GM19397 (cell line): ENCODE measurements around the gene TTLL7.
"Not testable (repeated sequence)": the region's sequence is repeated elsewhere in the genome, so short reads cannot be mapped to it uniquely, and the experiment has no call there.

Experiments
- ATAC-seq: cut with Tn5 transposase; IDR thresholded peaks from one replicate; pipeline ENCODE4 v1.9.1; 2021; ENCODE audit warnings: mild to moderate bottlenecking, moderate library complexity; ENCODE audit not compliant: unreplicated experiment

Gene TTLL7

DNA sequence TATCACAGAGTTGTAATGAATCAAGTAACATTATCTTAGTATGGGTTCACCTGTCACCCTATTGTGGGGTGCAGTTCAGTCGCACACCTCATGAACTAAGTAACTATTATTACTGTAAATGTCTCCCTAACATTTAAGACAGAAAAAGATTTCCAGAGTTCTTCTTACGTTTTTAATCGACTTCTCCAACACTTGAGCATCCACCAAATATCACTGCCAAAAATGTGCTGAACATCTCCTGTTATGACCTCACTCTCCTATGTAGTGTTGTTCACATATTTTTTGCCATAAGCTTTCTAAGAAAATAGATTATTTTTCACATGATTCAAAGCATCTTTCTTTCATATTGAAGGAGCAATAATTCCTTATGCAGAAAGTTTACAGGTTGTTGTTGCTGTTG is 1.3 kb downstream of the TTLL7 start:
- ATAC-seq = no peak

DNA sequence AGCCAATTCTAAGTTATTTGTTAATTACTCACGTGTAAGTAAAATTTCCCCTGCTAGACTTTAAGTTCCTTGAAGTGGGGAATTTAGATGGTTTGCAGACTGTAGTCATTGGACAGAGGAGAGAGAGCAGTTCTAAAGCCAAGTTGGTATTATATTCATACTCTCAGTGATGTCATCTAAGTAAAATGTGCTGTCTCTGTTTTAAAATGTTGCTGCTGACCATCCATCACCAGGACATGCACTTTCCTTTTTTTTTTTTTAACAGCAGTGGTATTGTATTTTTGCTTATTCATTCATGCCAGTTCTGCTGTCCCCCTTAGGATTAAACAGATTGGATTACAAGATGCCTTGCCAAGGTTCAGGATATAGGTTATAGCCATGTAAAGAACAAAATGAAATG is 2.3 kb downstream of the TTLL7 start:
- no peak for ATAC-seq

DNA sequence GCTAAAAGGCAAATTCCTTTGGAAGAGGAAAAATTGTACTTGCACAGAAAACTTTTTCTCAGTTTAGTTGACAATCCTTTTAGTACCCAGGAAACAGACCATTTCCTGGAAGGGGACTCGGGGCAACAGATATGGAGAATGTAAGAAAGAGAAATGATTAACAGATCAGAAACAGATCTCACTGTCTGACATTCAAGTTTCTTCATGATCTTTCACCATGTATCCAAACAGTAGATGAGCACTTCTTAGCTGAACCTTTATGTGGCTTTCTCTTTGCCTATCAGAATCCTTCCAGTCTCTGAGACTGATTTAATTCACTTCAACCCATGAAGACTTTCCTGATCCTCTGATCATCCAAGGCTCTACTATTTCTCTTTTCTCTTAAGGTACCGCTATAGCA is 2.7 kb downstream of the TTLL7 start:
- no peak for ATAC-seq

DNA sequence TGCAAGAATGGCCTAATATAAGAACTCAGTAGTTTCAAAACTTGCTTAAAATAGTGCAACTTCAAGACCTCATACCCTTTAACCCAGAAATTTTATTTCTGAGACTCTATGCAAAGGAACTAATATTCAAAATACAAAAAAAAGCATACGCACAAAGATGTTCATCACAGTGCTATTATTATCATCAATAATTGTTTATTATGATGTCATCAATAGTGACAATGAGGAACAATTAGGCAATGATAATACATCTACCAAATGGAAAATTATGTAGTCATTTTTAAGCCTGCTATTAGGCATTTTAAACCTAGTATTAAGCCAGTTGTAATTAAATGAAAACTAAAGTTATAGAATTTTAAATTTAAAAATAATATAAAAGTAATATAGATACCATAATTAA is 3.3 kb downstream of the TTLL7 start:
- no peak for ATAC-seq

DNA sequence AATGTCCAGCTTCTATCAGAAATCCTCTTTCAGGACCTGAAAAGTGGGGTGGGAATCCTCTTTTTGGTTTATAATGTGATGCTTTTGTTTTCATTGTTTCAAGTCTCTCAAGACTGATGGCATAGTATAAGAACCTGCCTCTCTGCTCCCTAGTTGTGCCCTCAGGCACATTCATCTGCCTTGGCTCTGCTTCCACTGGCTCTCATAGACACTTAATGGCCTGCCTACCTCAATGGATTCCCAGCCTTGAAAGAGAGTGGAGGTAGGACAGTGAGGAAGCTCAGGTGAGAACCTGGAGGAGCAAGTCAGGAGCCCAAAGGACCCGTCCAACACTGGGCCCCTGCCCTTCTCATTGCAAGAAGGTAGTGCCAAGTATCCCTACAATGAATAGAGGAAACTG is 4.8 kb downstream of the TTLL7 start:
- no peak for ATAC-seq

DNA sequence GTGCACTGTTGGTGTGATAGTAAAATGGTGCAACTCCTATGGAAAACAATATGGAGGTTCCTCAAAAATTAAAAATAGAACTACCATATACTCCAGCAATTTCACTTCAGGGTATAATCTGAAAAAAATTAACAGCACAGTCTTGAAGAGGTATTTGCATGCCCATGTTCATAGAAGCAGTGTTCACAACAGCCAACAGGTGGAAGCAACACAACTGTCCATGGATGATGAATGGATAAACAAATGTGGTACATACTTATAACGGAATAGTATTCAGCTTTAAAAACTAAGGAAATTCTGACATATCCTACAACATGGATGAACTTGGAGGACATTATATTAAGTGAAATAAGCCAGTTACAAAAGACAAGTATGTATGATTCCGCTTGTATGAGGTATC is 8.2 kb downstream of the TTLL7 start:
- no peak for ATAC-seq

DNA sequence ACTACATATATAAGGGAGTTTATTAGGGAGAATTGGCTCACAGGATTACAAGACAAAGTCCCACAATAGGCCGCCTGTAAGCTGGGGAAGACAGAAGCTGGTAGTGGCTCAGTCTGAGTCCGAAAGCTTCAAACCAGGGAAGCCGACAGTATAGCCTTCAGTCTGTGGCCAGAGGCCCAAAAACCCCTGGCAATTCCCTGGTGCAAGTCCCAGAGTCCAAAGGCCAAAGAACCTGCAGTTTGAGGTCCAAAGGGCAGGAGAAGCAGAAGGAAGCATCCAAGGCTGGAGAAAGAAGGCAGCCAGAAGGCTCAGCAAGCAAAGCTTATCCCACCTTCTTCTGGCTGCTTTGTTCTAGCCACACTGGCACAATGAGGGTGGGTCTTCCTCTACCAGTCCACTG is 13.9 kb downstream of the TTLL7 start:
- ATAC-seq = no peak

DNA sequence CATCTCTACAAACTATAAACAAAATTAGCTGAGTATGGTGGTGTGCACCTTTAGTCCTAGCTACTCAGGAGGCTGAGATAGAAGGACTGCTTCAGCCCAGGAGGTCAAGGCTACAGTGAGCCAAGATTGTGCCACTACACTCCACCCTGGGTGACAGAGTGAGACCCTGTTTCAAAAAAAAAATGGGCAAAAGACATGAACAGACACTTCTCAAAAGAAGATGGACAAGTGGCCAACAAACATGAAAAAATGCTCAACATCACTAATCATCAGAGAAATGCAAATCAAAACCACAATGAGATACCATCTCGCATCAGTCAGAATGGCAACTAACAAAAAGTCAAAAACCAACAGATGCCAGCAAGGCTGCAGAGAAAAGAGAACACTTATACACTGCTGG is 15.0 kb downstream of the TTLL7 start:
- ATAC-seq = not testable (repeated sequence)

DNA sequence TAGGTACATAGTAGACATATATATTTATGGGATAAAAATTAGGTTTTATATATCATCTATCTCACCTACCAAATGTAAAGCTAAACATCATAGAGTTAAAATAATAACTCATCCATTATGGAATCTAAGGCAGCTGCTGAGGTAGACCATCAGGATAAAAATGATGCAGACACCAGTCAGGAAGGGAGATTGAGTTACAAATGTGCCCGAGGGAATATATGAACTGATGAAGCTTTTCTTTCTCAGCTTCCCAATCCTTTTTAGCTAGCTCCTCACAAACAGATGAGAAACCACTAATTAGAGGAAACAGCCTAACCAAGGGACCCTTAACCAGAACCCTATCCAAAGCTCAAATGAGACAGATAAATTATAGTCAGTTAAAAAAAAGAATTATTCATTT is 20.9 kb downstream of the TTLL7 start:
- ATAC-seq = no peak

DNA sequence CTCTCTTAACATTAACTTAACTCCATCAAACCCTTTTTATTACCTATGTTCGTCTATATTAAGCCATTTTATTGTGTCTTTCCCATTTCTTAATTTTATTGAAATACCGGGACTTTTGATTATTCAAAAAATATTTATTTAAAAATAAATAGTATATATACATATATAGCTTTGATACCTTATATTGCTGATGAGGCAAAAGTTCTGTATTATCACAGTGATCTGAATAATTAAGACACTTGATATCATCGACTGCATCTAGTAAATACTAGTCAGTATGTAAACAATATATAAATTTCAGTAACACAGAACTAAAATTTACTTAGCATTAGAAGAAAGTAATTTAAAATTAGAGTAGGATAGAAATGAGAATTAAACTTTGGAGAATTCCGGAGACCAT is 22.0 kb downstream of the TTLL7 start:
- no peak for ATAC-seq

DNA sequence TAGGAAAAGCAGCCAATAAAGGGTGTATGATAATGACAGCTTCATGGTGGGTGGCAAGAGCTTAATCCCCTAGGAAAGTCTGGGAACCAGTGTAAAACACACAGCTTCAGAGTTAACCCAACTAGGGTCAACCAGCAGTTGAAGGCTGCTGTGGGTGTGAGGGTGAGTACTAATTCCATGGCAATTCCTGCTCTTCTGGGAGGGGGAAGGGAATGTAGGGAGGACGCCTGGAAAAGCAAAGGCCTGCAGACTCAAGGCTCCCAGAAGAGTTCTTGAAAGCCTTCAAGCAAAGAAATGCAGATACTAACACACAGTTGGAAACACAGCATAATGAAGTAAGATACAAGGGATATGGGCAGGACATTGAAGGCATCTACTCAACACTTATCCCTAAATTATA is 28.1 kb downstream of the TTLL7 start:
- no peak for ATAC-seq

DNA sequence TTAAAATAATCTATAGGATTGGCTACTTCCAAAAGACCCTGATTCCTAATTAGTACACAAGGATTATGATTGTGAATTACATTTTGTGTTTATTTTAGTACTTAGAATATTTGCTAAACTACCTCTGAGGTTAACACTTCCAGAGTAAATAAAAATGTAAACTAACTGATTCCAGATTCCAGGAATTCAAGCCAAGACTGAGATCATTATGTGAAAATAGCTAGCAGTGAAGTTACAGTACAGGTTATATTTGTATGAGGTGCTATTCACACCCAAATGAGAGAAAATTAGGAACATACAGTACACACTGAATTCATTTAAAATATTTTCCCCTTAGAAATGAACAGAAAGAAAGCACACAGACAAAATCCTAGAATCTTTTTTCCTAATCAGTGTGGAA is 28.8 kb downstream of the TTLL7 start:
- ATAC-seq = no peak

DNA sequence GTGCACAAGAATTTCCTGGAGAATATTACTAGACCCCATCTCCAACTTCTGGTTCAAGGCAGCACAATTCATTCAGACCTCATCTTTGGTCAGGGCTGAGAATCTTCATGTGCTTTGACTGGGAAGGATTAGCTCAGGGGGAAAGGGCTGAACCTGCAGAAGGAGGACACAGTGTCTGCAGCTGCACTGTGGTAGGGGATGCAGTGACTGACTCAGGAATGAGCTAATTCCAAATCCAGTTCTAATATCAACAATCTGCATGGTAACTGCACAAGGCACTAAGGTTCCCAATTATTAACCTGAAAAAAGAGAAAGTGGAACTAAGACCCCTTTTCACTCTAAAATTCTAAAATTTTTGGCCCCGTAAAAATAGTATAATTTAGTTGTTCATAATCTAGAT is 31.6 kb downstream of the TTLL7 start:
- ATAC-seq = no peak

DNA sequence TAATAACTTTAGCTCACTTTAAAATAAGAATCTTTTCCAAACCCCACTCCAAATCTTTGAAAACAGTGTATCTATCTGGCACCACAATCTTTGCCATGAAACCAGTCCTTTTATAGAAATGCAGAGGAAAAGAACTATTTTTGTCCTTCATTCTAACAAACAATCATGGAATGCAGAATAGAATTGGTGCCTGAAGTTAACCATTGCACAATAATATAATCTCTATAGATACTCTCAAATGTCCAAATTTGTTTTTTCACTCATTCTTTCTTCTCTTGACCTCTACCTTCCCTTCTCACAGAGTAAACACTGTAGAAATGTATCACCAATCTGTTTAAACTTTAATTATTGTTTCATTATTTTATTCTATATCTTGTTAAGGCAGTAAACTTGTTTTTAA is 34.8 kb downstream of the TTLL7 start:
- no peak for ATAC-seq

DNA sequence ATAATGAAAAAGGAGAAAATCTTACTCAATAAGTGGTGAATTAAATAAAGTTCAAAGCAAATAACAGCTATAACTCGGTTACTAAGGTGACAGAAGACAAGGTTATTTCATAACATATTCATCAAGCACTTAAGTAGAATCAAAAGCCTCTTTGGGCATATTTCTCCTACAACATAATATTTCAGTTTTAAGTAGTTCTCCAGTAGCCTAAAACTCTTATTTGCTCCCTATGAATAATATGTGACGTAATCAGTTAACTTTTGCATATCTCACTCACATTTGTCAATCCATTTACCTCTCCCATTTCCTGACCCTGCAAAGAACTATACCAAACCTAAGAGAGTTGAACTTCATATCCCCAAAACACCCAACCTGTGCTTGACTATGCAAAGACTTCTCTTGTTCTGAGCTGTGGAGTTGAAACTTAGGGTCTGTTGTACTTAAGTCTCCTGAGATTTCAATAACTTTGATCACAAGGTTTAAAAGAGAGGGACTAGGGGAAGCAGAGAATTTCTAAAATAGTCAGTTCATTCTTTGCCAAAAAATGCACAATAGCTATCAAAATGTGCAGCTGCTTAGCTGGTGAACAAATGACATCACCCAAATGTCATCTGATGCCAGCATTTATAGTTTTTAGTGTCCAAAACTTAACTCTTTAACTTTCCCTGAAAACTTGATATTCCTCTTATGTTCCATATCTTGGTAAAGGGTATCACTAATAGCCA is 37.2 kb downstream of the TTLL7 start:
- no peak for ATAC-seq

DNA sequence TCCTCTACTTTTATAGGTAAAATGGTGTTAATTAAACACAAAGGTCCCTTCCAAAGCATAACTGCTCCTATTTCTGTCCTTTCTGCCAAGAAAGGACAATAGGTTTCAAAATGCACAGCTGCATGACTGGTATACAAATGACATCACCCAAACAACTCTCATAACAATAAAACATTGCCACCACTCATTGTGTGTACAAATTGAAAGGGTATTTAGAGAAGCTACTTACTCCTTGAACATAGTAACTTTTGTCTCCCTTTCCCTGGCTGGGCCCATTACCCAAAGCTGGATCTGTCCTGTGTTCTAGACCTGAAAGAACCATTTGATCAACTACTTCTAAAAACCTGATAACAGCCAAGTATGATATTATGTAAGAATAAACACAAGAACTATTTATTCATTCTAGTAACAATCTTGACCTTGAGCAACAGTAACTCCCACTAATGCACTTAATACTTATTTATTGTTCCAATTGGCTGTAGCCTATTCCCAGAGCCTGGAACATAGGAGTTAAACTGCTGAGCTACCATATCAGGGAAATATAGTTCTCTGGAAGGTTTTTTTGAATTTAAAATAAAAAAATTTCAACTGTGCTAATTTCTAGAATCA is 38.2 kb downstream of the TTLL7 start:
- no peak for ATAC-seq

DNA sequence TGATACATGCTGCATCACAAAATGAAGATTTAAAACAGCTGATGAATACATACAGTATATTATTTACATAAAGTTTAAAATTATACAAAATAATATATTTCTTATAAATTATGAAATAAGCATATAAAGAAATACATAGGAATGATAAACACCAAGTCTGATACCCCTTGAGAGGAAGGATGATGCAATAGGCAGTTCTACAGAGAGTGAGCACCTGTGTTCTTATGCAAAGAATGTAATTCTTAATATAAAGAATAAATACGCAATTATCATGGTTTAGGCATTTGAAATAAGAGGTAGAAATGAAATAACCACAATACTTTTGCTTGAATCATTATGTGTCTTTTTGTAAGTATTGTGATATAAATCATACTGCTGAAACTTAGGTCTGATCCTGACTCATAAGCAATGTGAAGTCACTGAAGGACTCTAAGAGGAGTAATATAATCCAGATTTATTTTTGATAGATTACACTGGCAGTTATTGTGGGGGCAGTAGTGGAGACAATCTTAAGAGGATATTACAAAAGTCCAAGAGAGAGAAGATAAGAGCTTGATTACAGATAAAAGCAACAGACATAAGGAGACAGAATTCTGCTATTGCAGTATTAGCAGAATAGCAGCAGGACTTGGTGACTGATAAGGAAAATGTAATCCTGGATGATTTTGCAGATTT is 39.0 kb downstream of the TTLL7 start:
- no peak for ATAC-seq

DNA sequence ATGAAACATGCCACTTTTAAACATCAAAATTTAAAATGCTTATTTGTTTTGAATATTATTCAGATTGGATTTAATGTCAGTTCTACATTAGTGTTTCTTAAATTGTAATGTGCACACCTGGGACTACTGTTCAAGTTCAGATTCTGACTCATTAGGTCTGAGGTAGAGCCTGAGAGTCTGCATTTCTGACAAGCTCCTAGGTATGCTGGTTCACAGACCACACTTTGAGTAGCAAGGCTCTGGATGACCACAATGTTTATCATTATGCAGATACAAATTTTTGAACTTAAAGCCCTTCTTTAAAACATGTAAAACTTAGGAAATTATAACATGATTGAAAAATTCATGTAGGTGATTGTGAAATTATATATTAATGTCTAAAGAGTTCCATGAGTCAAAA is 40.2 kb downstream of the TTLL7 start:
- no peak for ATAC-seq

DNA sequence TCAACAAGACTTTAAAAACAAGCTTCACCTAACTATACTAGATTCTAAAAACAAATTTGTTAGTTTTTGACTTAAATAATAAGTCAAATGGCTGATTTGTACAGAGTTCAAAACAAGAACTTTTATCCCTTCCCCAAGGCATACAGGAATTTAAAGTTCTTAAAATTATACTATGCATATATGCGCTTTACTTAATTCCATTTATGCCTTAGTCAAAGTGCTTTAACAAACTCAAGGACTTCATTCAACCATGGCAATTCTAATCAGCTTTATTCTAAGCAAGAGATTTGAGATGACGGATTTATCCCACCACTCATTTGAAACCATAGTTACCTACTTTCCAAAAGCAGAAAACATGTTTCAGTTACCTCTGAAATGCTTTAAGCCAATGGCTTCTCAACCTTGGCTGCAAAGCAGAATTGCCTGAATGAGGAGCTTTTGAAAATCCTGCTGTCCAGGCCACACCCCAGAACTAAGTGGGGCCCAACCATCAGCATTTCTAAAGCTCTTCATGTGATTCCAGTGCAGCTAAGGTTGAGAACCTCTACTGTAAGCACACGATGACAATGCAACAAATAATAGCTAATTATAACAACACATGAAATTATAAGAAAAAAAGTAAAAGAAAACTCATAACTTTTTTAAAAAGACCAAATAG is 44.6 kb downstream of the TTLL7 start:
- ATAC-seq = no peak

DNA sequence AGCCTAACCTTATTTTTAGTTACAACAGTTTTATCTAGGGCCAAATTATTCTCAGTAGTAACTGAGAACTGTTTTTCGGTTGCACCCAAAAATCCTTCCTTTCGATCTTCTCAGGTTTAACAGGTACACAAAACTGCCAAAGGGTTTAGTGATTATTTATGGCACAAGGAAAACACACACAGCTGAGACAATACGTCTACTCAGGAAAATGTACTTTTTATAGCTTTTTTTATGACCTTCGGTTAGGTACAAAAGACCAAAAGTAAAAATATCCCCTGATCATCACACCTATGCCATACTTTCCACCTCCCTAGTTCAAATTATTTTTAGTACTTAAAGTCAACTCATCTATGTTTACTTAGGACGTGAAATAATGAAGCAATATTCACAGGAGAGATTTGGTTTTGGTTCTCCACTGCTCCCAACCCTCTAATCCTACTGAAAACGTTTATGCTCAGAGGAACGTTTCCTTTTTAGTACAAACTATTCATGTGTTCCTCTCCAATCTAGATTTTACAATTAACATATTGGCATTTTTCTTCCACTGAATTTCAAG is 48.7 kb downstream of the TTLL7 start:
- ATAC-seq = no peak

DNA sequence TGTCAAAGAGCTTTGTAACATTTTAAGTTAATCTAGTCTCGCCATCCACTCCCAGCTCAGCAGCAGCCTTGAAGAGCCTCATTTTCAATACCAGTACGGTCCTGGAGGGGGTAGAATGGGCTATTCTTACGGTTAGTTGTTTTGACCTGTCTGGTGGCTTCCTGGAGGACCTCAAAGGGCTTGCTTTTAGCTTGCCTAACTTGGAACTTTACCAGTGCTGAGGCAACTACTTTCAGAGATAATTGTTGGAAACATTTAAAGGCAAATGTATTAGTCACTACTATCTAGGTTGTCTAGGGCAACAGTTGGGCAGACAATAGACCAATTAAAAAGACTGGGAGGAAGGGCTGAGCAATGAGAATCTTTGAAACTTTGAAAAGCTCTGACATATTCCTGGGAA is 56.0 kb downstream of the TTLL7 start:
- ATAC-seq = no peak

DNA sequence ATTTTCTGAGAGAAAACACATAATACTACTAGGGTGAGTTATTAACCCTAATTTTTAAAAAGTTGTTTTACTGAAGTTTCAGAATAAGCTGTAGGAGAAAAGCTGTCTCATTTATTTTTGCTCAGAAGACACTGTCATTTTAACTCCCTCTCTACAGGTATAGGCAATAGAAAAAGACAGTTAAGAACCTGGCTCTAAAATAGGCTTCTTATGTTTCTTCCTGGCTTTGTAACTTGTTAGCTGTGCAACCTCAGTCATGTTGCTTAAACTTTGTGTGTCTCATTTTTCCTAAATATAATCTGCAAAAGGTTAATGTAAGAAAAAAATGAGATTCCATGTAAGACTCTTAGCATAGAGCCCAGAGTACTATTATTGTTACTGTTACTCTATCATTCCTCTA is 64.4 kb downstream of the TTLL7 start:
- ATAC-seq = no peak
